GM18861 (cell line): ENCODE results near the gene MARK1.
A peak's percentile ranks its signal among the peaks of the same experiment; 100 is the strongest.

Source experiments
- ATAC-seq: cut with Tn5 transposase; IDR thresholded peaks from one replicate; pipeline ENCODE4 v1.9.1; 2021; ENCODE audit not compliant: unreplicated experiment

Gene MARK1

DNA sequence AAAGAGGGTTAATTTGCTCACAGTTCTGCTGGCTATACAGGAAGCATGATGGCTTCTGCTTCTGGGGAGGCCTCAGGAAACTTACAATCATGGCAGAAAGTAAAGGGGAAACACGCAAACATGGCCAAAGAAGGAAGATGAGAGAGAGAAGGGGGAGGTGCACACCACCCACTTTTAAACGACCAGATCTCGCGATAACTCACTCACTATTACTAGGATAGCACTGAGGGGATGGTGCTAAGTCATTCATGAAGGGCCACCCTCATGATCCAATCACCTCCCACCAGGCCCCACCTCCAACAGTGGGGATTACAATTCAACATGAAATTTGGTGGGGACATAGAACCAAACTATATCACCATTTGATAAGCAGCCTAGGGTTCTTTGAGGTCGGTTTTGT lies 159.9 kb downstream of the MARK1 start:
- no peak for ATAC-seq

- ATAC-seq, result no peak
Measured at GRCh38 chr1:220689666-220690065, 161.7 kb downstream of the MARK1 start.

DNA sequence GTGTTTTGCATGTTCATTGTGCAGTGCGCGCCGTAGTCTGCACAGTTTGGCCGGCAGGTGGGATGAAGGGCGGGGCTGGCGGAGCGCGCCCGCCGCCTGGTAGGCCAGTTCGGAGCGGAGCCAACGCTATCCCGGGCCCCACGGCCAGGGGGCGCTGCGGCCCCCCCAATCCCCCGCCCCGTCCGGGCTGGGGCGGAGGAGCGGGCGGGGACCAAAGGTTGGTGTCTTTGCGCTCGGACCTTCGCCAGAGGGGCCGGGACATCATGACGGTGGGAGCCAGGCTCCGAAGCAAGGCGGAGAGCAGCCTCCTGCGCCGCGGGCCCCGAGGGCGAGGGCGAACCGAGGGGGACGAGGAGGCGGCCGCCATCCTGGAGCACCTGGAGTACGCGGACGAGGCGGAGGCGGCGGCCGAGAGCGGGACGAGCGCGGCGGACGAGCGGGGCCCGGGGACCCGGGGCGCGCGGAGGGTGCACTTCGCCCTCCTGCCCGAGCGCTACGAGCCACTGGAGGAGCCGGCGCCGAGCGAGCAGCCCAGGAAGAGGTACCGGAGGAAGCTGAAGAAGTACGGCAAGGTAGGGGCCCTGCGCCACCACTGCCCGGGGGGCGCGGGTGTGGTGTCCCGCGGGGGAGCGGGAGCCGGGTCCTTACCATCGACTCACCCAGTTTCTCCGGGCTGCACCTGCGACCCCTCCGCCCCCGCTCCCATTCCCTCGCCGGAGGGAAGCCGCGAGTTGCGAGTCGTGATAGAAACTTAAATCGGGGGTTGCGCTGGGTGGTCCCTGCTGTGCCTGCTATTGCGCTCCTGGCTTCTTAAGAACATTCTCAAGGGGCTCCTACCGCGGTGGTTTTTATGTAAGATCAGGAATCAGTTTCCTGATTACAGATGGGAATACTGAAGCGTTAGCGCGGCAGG lies 162.5 kb downstream of the MARK1 start, which contains the start of gene C1orf115:
Gene C1orf115 (plus strand): TSS at position 224 of the 913 bp plus-strand sequence. CDS start 40 bp downstream, at position 264.
- peak; percentile 98 for ATAC-seq

DNA sequence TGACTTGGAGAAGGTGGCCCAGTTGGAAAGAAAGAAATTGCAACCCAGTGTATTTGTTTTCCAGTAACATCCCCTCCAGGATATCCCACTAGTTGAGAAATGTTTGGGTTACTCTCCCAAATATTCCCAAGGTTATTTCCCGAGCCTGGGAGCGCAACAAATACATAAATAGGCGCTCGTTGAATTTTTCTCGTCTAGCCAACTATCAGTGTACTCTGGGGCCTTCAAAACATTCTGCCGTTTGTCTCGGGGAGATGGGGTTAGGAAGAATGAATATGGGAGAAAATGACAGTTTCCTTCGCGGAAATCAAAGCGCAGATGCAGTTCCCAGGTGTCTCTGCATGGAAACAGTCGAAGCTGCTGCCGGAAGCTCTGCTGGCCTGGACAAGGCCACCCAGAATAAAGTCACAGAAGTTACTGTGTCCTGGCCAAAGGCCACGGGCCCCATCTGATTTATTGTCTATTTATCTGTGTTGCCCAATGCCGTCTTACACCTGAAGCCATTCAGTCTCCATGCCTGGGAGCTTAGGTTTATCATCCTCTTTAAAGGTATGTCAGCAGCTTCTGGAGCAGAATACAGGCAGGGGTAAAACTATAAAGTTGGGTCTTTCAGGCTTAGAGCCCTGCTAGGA lies 163.2 kb downstream of the MARK1 start:
- ATAC-seq, result no peak

- ATAC-seq, result no peak
Measured at GRCh38 chr1:220692436-220693228, 164.7 kb downstream of the MARK1 start.

DNA sequence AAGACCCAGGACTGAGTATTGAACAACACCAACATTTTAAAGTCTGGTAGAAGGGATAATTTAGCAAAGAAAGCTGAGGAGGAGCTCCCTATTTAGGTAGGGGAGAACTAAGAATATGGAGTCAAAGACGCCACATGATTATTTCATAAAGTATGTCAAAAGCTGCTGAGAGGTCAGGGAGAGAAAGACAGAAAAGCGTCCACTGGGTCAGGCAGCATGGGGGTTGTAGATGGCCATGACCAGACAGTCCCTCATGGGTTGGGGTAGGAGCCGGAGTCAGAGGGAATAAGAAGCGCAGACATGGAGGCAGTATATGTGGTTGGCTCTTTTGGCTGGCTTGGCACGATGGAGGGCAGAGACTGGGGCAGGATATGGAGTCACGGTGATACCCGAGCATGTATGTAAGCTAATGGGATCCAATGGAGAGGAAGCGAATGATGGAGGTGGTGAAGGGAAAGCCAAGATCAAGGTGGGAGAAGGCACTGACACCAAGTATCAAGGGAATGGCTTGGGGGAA lies 167.0 kb downstream of the MARK1 start:
- no peak for ATAC-seq

- ATAC-seq, result no peak
Measured at GRCh38 chr1:220695426-220695825, 167.5 kb downstream of the MARK1 start.

GRCh38 chr1:220696226-220696862 lies 168.4 kb downstream of the MARK1 start:
- no peak for ATAC-seq

DNA sequence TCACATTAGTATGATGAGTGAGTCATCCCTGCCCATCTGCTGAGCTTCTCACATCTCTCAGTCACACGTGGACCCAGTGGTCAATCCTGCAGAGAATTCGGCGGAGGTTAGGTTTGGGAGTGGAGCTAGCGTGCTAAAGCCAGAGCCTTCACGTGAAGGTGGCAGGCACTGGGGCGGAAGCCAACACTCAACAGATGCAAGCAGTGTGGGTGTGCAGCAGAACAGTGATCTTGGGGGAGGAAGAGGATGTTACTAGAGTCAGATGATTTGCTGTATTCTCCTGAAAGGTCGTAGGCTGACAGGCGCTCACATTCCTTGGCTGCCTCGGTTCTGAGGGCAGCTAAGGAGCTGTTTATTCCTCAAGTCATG lies 168.9 kb downstream of the MARK1 start:
- no peak for ATAC-seq

- no peak for ATAC-seq
Measured at GRCh38 chr1:220697326-220697725, 169.4 kb downstream of the MARK1 start.

- no peak for ATAC-seq
Measured at GRCh38 chr1:220698607-220699016, 170.7 kb downstream of the MARK1 start.

- no peak for ATAC-seq
Measured at GRCh38 chr1:220699044-220699443, 171.1 kb downstream of the MARK1 start.

DNA sequence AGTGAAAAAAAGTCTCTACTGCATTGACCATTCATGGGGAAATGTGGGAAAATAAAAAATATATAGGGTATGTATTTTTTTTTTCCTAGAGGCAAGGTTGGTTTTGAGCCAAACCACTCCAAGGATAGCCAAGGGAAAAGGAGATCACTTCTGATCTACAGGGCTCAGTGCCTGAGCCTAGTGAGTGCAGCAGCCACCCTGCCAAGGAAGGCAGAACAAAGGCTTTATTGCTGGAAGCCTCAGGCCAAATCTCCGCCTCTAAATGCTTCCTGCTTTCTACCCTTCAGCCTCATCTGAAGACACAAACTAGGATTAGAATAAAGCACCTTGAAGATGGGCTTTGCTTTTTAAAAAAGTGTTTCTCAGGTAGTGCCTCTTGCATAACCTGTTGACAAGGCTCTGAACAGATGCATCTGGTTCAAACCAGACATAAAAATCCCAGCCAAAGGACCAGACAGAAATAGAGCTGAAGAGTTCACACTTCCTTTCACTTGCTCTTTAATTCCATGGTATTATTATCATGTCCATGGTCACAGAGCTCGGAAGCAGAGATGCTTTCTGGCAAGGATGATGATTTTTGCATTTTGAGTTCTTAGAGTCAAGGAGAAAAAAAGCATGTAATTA lies 172.7 kb downstream of the MARK1 start:
- no peak for ATAC-seq

DNA sequence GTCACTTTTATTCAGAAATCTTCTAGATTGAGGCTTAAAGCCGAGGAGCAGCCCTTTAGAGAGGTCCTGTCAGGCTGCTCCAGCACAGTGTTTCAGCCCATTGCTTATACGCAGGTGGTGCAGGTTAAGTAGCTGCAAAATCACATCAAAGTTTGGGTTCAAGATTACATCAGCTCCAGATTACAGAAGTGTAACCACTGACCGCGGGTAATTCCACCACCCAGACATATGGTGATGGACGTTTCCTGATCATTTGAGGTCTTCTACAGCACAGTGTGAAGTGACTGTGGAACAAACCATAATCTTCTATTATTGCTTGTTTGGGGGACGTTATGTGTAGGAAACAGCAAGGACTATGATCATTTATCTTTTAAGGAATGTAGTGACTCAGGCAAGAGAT lies 174.0 kb downstream of the MARK1 start:
- no peak for ATAC-seq

DNA sequence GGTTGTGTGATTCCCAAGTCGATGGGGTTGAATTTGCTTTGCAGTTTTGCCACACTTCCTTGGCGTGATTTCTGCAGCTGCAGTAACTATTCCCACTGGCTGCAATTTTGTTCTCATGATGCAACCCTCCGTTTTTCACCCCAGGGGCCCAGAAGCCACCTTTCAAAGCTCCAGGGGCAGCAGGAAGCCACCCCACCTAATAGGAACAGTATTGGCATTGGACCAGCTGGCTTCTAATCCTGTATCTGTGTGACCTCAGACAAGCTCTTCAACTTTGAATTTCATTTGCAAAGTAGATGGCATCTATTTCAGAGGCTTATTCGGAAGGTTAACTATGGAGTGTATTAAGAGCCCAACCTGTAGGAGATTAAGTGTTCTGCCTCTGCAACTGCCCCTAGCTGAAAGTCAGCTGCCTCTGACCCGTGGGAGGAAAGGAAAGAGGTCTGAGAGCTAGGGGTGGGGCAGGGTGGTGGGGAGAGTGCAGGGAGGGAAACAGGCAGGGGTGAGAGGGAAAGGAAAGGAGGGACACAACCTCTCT lies 174.9 kb downstream of the MARK1 start:
- ATAC-seq, result no peak

DNA sequence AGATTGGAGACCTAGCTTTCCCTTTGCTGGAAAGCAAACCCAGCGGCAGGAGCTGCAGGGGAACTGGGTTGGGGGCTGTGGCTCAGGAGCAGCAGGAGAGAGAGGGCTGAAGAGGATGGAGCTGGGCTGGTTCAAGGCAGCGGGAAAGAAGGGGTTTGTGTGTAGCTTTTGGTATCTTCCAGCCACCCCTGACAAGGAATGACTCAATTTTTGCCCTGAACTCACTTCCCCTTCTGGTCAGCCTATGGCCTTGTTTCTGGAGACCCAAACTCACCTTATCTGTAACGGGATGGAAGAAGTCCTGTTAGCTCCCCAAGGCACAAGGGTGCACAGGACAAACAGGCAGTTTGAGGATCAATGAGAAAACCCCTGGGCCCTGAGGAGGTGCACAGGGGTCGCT lies 175.4 kb downstream of the MARK1 start:
- no peak for ATAC-seq

DNA sequence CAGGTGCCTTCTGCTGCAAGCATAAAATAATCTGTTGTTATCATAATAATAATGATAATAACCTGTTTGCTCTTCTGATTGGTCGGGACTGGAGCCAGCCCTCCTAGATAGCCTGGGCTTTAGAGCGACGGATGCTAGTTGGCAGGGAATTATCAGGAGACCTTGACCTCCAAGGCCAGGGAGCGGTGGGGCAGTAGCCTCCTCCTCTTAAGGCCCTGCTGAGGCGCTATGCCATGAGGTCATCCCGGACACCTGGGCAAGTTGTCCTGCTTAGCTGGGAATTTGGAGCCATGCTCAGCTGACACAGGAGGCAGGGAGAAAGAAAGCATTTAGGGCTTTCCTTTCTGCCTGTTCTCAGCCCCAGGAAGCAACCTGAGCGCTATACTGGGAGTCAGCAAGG lies 177.8 kb downstream of the MARK1 start:
- no peak for ATAC-seq

- no peak for ATAC-seq
Measured at GRCh38 chr1:220706480-220706879, 178.5 kb downstream of the MARK1 start.

DNA sequence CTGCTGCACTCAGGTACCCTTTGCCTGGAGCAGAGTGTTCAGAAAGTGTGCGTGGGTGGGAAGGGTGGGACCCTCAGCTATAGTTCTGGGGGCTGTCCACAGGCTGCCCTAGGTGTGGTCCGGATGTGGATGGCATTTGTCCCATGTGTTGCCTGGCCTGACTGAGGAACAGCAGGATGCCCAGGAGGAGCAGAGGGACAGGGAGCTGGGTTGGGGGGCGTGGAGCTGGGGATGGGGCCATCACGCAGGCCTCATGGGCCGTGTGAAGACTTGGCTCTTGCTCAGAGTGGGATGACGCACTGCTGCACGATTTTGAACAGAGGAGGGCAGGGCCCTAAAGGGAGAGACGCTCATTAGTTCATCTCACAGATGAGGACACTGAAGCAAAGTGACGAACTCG lies 179.2 kb downstream of the MARK1 start:
- no peak for ATAC-seq

- no peak for ATAC-seq
Measured at GRCh38 chr1:220708244-220708643, 180.3 kb downstream of the MARK1 start.
